ENCODE measurements around the gene XPR1. TPM values are rescaled to one million over a fixed set of nuclear protein-coding genes. Genes with fewer than 3 reads are reported as not detected.
A peak's percentile ranks its signal among the peaks of the same experiment; 100 is the strongest.

XPR1 gene
- total RNA-seq, 1 donor from 2014 or later, result 21.4 TPM

- H3K9me3 Mint-ChIP-seq (ENCODE audit: unreplicated experiment), result peaks cover 12% of the 10 kb centered on the region
- no peak overlapping the region for H3K4me3 Mint-ChIP-seq (ENCODE audit: unreplicated experiment)
- no peaks in the 10 kb centered on the region for H3K4me1 Mint-ChIP-seq (ENCODE audit: unreplicated experiment)
Observed at GRCh38 chr1:180652792-180653191, 21.0 kb downstream of the XPR1 start.

GRCh38 chr1:180662709-180663108 is 30.9 kb downstream of the XPR1 start:
- H3K27ac Mint-ChIP-seq (ENCODE audit: unreplicated experiment), result no peak overlapping the region
- H3K27me3 Mint-ChIP-seq (ENCODE audit: unreplicated experiment), result no peaks in the 10 kb centered on the region
- peaks cover 46% of the 10 kb centered on the region for H3K9me3 Mint-ChIP-seq (ENCODE audit: unreplicated experiment)
- no peak for DNase-seq (ENCODE audit: extremely low spot score, unreplicated experiment)
- peaks cover 30% of the 10 kb centered on the region for H3K36me3 Mint-ChIP-seq (ENCODE audit: unreplicated experiment)
- H3K4me1 Mint-ChIP-seq (ENCODE audit: unreplicated experiment), result no peaks in the 10 kb centered on the region
- TF ChIP-seq CTCF (IDR thresholded peaks at IDR 0.05), result no peak
- H3K4me3 Mint-ChIP-seq (ENCODE audit: unreplicated experiment), result no peak overlapping the region

More at GRCh38 chr1:180652792-180653191, 21.0 kb downstream of the XPR1 start:
- DNase-seq (ENCODE audit: extremely low spot score, unreplicated experiment), result no peak
- Mint-ChIP-seq H3K36me3 (ENCODE audit: unreplicated experiment) (peaks cover 6% of the 10 kb centered on the region), H3K27ac (ENCODE audit: unreplicated experiment) (no peak overlapping the region), H3K27me3 (ENCODE audit: unreplicated experiment) (no peaks in the 10 kb centered on the region)
- TF ChIP-seq CTCF (IDR thresholded peaks at IDR 0.05), result no peak

- Mint-ChIP-seq H3K36me3 (ENCODE audit: unreplicated experiment) (peaks cover 17% of the 10 kb centered on the region), H3K27ac (ENCODE audit: unreplicated experiment) (peak overlapping the region; percentile 40), H3K9me3 (ENCODE audit: unreplicated experiment) (peaks cover 27% of the 10 kb centered on the region), H3K4me1 (ENCODE audit: unreplicated experiment) (peaks cover 23% of the 10 kb centered on the region), H3K4me3 (ENCODE audit: unreplicated experiment) (no peak overlapping the region), H3K27me3 (ENCODE audit: unreplicated experiment) (no peaks in the 10 kb centered on the region)
- no peak for DNase-seq (ENCODE audit: extremely low spot score, unreplicated experiment)
- no peak for TF ChIP-seq CTCF (IDR thresholded peaks at IDR 0.05)
Observed at GRCh38 chr1:180670681-180671080, 38.9 kb downstream of the XPR1 start.

- H3K4me1 Mint-ChIP-seq (ENCODE audit: unreplicated experiment), result peaks cover 26% of the 10 kb centered on the region
- peaks cover 13% of the 10 kb centered on the region for H3K36me3 Mint-ChIP-seq (ENCODE audit: unreplicated experiment)
- H3K4me3 Mint-ChIP-seq (ENCODE audit: unreplicated experiment), result no peak overlapping the region
- peaks cover 17% of the 10 kb centered on the region for H3K9me3 Mint-ChIP-seq (ENCODE audit: unreplicated experiment)
- no peaks in the 10 kb centered on the region for H3K27me3 Mint-ChIP-seq (ENCODE audit: unreplicated experiment)
- no peak for DNase-seq (ENCODE audit: extremely low spot score, unreplicated experiment)
- no peak overlapping the region for H3K27ac Mint-ChIP-seq (ENCODE audit: unreplicated experiment)
- TF ChIP-seq CTCF (IDR thresholded peaks at IDR 0.05), result no peak
Observed at GRCh38 chr1:180672105-180672504, 40.3 kb downstream of the XPR1 start.

- peaks cover 13% of the 10 kb centered on the region for H3K9me3 Mint-ChIP-seq (ENCODE audit: unreplicated experiment)
- H3K36me3 Mint-ChIP-seq (ENCODE audit: unreplicated experiment), result peaks cover 13% of the 10 kb centered on the region
- DNase-seq (ENCODE audit: extremely low spot score, unreplicated experiment), result no peak
- H3K27ac Mint-ChIP-seq (ENCODE audit: unreplicated experiment), result no peak overlapping the region
- TF ChIP-seq CTCF (IDR thresholded peaks at IDR 0.05), result no peak
- H3K27me3 Mint-ChIP-seq (ENCODE audit: unreplicated experiment), result no peaks in the 10 kb centered on the region
- H3K4me3 Mint-ChIP-seq (ENCODE audit: unreplicated experiment), result no peak overlapping the region
- peaks cover 26% of the 10 kb centered on the region for H3K4me1 Mint-ChIP-seq (ENCODE audit: unreplicated experiment)
Observed at GRCh38 chr1:180672505-180672904, 40.7 kb downstream of the XPR1 start.
